PC-9 (cell line): Measurements from ENCODE around the gene BCL11B. TPM values are rescaled to one million over a fixed set of nuclear protein-coding genes. Genes with fewer than 3 reads are reported as not detected.

Source experiments
- BruUV-seq: library from RNA; stranded (reverse); fragments of 400-500 nt; replicated peaks from 2 replicates; lab custom pipeline; 2021; lab: Mats Ljungman, UMichigan
- CTCF ChIA-PET: fragments of 300-600 bp; sonication (Branson Sonifier 250); formaldehyde crosslinking; loops from one replicate; lab custom pipeline; 2022; ENCODE audit warnings: antibody characterized with exemption; lab: Charles Lee
- POLR2A ChIA-PET: fragments of 300-600 bp; sonication (Branson Sonifier 250); formaldehyde crosslinking; loops from one replicate; lab custom pipeline; 2022; ENCODE audit warnings: antibody characterized with exemption; ENCODE audit not compliant: unreplicated experiment; lab: Charles Lee
- DNase-seq, 2 experiments: peaks; one replicate each; pipeline versions ENCODE4 v3.0.0 to v3.0.0-alpha.2; 2015 to 2022; ENCODE audit warnings: mixed read lengths in 1 of 2
- H2AFZ ChIP-seq: fragments of 200-600 bp; sonication (generic); 2 replicates; pipeline ENCODE4 v1.8.1; 2017; ENCODE audit warnings: antibody characterized with exemption
- H3F3A ChIP-seq: fragments of 200-600 bp; sonication (generic); 2 replicates; pipeline ENCODE4 v1.8.1; 2017; ENCODE audit warnings: antibody characterized with exemption, mild to moderate bottlenecking, low read depth; ENCODE audit not compliant: insufficient read depth
- H3K27ac ChIP-seq: fragments of 200-600 bp; sonication (generic); 2 replicates; pipeline ENCODE4 v1.6.1; 2016; ENCODE audit warnings: mixed run types
- H3K27me3 ChIP-seq: fragments of 200-600 bp; sonication (generic); 2 replicates; pipeline ENCODE4 v1.6.1; 2016; ENCODE audit warnings: low read depth, mixed run types; ENCODE audit not compliant: insufficient read depth
- H3K36me3 ChIP-seq: fragments of 200-600 bp; sonication (generic); 2 replicates; pipeline ENCODE4 v1.6.1; 2016; ENCODE audit warnings: low read depth, mixed run types
- H3K4me1 ChIP-seq: fragments of 200-600 bp; sonication (generic); replicated peaks from 2 replicates; pipeline ENCODE4 v1.6.1; 2016; ENCODE audit warnings: mixed run types; ENCODE audit not compliant: insufficient read depth
- H3K4me2 ChIP-seq: fragments of 200-600 bp; sonication (generic); 2 replicates; pipeline ENCODE4 v1.6.1; 2017; ENCODE audit warnings: mixed run types
- H3K4me3 ChIP-seq: fragments of 200-600 bp; sonication (generic); 2 replicates; pipeline ENCODE4 v1.6.1; 2016; ENCODE audit warnings: mixed run types
- H3K79me2 ChIP-seq: fragments of 200-600 bp; sonication (generic); 2 replicates; pipeline ENCODE4 v1.6.1; 2017; ENCODE audit warnings: low read depth, mixed run types
- H3K9me2 ChIP-seq: fragments of 200-600 bp; sonication (generic); 2 replicates; pipeline ENCODE4 v1.8.1; 2017; ENCODE audit warnings: mild to moderate bottlenecking; ENCODE audit not compliant: insufficient read depth
- H3K9me3 ChIP-seq: fragments of 200-600 bp; sonication (generic); 2 replicates; pipeline ENCODE4 v1.8.1; 2016; ENCODE audit warnings: low read depth; ENCODE audit not compliant: insufficient read depth
- H4K20me1 ChIP-seq: fragments of 200-600 bp; sonication (generic); 2 replicates; pipeline ENCODE4 v1.8.1; 2017; ENCODE audit not compliant: insufficient read depth
- CTCF ChIP-seq: fragments of 200-600 bp; sonication (generic); conservative IDR thresholded peaks from 2 replicates; pipeline ENCODE4 v1.6.1; 2017; ENCODE audit warnings: mixed run types, antibody characterized with exemption, mild to moderate bottlenecking, moderate library complexity
- EZH2 ChIP-seq: fragments of 200-600 bp; sonication (generic); IDR thresholded peaks from 2 replicates; pipeline ENCODE4 v1.8.0; 2017; ENCODE audit warnings: antibody characterized with exemption, low read depth
- intact Hi-C: fragments of 100-400 bp; cut with micrococcal nuclease; formaldehyde crosslinking; loops from one replicate; pipeline ENCODE4 v1.10.0; 2022; ENCODE audit not compliant: unreplicated experiment
- total RNA-seq: library from RNA; stranded (reverse); gene quantifications from 2 replicates; pipeline ENCODE4 v1.2.3, GENCODE V29; 2021

BCL11B gene
- total RNA-seq, 1 experiment from 2014 or later, result not detected

GRCh38 chr14:99143126-99143525, 128.9 kb downstream of the BCL11B start:
- BruUV-seq, result no TSS peak

GRCh38 chr14:99141236-99141635, 130.8 kb downstream of the BCL11B start:
- H3K4me3 ChIP-seq, result no peak overlapping the region
- DNase-seq, result no peak
- H3K36me3 ChIP-seq, result no peaks in the 10 kb centered on the region
- no peaks in the 10 kb centered on the region for H3K79me2 ChIP-seq
- CTCF ChIA-PET, result no interaction called here
- no peak overlapping the region for H3K4me2 ChIP-seq
- intact Hi-C loops, result no loop called here
- peaks cover 33% of the 10 kb centered on the region for H3K27me3 ChIP-seq
- H3K27ac ChIP-seq, result no peak overlapping the region
- H3K9me2 ChIP-seq, result no peaks in the 10 kb centered on the region
- H4K20me1 ChIP-seq, result no peaks in the 10 kb centered on the region
- BruUV-seq, result no TSS peak
- no peak overlapping the region for H2AFZ ChIP-seq
- TF ChIP-seq CTCF, result no peak
- POLR2A ChIA-PET, result no interaction called here
- H3K9me3 ChIP-seq, result no peaks in the 10 kb centered on the region
- no peaks in the 10 kb centered on the region for H3K4me1 ChIP-seq
- no peaks in the 10 kb centered on the region for H3F3A ChIP-seq

More at GRCh38 chr14:99143126-99143525, 128.9 kb downstream of the BCL11B start:
- ChIA-PET CTCF (no interaction called here), POLR2A (no interaction called here)
- Histone ChIP-seq H3K4me3 (no peak overlapping the region), H3K27ac (no peak overlapping the region), H3F3A (no peaks in the 10 kb centered on the region), H3K36me3 (no peaks in the 10 kb centered on the region), H3K27me3 (peaks cover 35% of the 10 kb centered on the region), H4K20me1 (no peaks in the 10 kb centered on the region), H2AFZ (no peak overlapping the region), H3K79me2 (no peaks in the 10 kb centered on the region), H3K4me1 (no peaks in the 10 kb centered on the region), H3K9me2 (no peaks in the 10 kb centered on the region), H3K4me2 (no peak overlapping the region), H3K9me3 (no peaks in the 10 kb centered on the region)
- no peak for DNase-seq
- intact Hi-C loops, result no loop called here
- TF ChIP-seq CTCF (no peak), EZH2 (no peak)

GRCh38 chr14:99138999-99139865, 132.8 kb downstream of the BCL11B start:
- POLR2A ChIA-PET, result no interaction called here
- H3K27me3 ChIP-seq, result peaks cover 30% of the 10 kb centered on the region
- BruUV-seq, result no TSS peak

More at GRCh38 chr14:99138999-99139865, 132.8 kb downstream of the BCL11B start:
- Histone ChIP-seq H3K9me2 (no peaks in the 10 kb centered on the region), H3K27ac (no peak overlapping the region), H3K4me3 (no peak overlapping the region), H2AFZ (no peak overlapping the region), H3K9me3 (no peaks in the 10 kb centered on the region), H3F3A (no peaks in the 10 kb centered on the region), H3K36me3 (no peaks in the 10 kb centered on the region), H3K4me2 (no peak overlapping the region), H3K4me1 (no peaks in the 10 kb centered on the region), H3K79me2 (no peaks in the 10 kb centered on the region), H4K20me1 (no peaks in the 10 kb centered on the region)
- intact Hi-C loops, result no loop called here
- no peak for DNase-seq
- CTCF ChIA-PET, result no interaction called here
- no peak for TF ChIP-seq CTCF
- no peak for TF ChIP-seq EZH2
